Testis (tissue), 3 donors: ENCODE data around the gene ACP1. TPM values are rescaled to one million over a fixed set of nuclear protein-coding genes. Genes with fewer than 3 reads are reported as not detected.

Experiments used
- DNase-seq: peaks from one replicate; pipeline ENCODE4 v3.0.0-alpha.2; 2019
- H3K27ac ChIP-seq, 2 donors: fragments of 200-600 bp; sonication (generic); one replicate each; pipeline ENCODE4 v1.5.1; 2019
- H3K27me3 ChIP-seq: fragments of 200-600 bp; sonication (generic); one replicate; pipeline ENCODE4 v1.5.1; 2019
- H3K36me3 ChIP-seq: fragments of 200-600 bp; sonication (generic); one replicate; pipeline ENCODE4 v1.5.1; 2017; ENCODE audit warnings: low read depth; ENCODE audit errors: missing control alignments
- H3K4me1 ChIP-seq: fragments of 200-600 bp; sonication (generic); one replicate; pipeline ENCODE4 v1.5.1; 2019
- H3K4me3 ChIP-seq, 2 donors: fragments of 200-600 bp; sonication (generic); one replicate each; pipeline ENCODE4 v1.5.1; 2017 to 2019
- H3K9me3 ChIP-seq: fragments of 200-600 bp; sonication (generic); one replicate; pipeline ENCODE4 v1.5.1; 2017
- POLR2A ChIP-seq: fragments of 450-650 bp; IDR thresholded peaks from one replicate; pipeline ENCODE4 v1.6.1; 2017; ENCODE audit warnings: antibody characterized with exemption, mild to moderate bottlenecking, moderate library complexity
- WGBS, 2 donors: methylation state at CpG; one replicate each; pipeline ENCODE4 v1.1.5; 2018; 5-methylcytosine and 5-hydroxymethylcytosine counted together
- intact Hi-C: fragments of 100-400 bp; cut with DNase I; formaldehyde crosslinking; loops from one replicate; pipeline ENCODE4 v1.15.1; 2023; ENCODE audit warnings: low total_unique reads
- polyA plus RNA-seq: library from polyadenylated mRNA; stranded (reverse); fragments of 350-450 nt; fragmentation: Illumina TruSeq; extraction: RNeasy Lipid Tissue Mini Kit (QIAGEN cat#74804); gene quantifications from one replicate; pipeline ENCODE4 v1.2.3, GENCODE V29; 2014; ENCODE audit warnings: low read depth, low replicate concordance; ENCODE audit not compliant: insufficient read depth
- total RNA-seq, 2 donors: library from RNA; depleted of rRNA; stranded (reverse); fragments of >200 nt; gene quantifications; one replicate each; pipeline ENCODE4 v1.2.3, GENCODE V29; 2016
- TF ChIP-seq, protein P1 (sequence below), 3 experiments: fragments of 450-650 bp in 2 of 3; fragments of 200-600 bp in 1 of 3; sonication (generic) in 1 of 3; IDR thresholded peaks; one replicate each; pipeline ENCODE4 v1.5.1; 2016 to 2019; ENCODE audit warnings: antibody characterized with exemption in 3 of 3, mild to moderate bottlenecking in 2 of 3, moderate library complexity in 1 of 3

Gene ACP1
- total and polyA plus RNA-seq, 3 donors from 2014 or later: 117 to 136 (median 135) TPM

DNA sequence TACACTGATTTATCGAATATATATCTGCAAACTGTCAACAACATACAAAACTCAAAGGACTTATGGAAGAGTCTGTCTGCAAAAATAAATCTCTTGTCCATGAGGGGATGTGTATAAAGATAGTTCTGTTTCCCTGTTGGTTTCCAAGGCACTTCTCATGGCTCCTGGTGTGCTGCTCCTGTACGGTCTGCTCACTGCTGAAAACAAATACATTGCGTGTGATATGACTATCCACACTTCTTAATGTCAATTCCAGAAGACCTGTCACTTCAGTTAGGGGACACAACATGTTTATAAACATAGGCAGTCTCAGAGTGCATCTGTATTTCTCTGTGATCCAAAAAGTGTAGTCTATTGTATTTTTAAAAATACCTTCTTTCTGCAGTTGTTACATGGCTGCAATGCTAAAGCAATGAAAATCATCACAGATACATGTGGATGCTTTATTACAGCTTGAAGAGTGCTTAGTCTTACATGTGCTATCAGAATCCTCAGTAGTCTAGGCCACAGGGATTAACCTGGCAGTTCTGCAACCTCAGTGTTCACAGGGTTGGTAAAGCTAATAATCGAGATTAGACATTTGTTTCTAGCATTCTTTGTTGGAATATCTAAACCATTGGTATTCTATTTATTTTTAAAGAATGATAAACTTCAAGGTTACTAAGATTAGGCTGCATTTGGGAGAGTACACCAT lies 15.4 kb downstream of the ACP1 start:
- H3K36me3 ChIP-seq: no peaks in the 10 kb centered on the region
- H3K27me3 ChIP-seq: no peaks in the 10 kb centered on the region
- no peak overlapping the region for H3K4me3 ChIP-seq
- peaks cover 24% of the 10 kb centered on the region for H3K4me1 ChIP-seq
- WGBS, 2 donors: 54 to 56% methylated on average over 4 of the region's 4 CpGs
- no peaks in the 10 kb centered on the region for H3K9me3 ChIP-seq
- H3K27ac ChIP-seq: peak overlapping the region in 1 of 2 donors; percentile 65
- DNase-seq: no peak
- intact Hi-C loops: no loop called here
- TF ChIP-seq POLR2A: no peak
- TF ChIP-seq, protein P1, sequence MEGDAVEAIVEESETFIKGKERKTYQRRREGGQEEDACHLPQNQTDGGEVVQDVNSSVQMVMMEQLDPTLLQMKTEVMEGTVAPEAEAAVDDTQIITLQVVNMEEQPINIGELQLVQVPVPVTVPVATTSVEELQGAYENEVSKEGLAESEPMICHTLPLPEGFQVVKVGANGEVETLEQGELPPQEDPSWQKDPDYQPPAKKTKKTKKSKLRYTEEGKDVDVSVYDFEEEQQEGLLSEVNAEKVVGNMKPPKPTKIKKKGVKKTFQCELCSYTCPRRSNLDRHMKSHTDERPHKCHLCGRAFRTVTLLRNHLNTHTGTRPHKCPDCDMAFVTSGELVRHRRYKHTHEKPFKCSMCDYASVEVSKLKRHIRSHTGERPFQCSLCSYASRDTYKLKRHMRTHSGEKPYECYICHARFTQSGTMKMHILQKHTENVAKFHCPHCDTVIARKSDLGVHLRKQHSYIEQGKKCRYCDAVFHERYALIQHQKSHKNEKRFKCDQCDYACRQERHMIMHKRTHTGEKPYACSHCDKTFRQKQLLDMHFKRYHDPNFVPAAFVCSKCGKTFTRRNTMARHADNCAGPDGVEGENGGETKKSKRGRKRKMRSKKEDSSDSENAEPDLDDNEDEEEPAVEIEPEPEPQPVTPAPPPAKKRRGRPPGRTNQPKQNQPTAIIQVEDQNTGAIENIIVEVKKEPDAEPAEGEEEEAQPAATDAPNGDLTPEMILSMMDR (IDR thresholded peaks at IDR 0.05): no peak

DNA sequence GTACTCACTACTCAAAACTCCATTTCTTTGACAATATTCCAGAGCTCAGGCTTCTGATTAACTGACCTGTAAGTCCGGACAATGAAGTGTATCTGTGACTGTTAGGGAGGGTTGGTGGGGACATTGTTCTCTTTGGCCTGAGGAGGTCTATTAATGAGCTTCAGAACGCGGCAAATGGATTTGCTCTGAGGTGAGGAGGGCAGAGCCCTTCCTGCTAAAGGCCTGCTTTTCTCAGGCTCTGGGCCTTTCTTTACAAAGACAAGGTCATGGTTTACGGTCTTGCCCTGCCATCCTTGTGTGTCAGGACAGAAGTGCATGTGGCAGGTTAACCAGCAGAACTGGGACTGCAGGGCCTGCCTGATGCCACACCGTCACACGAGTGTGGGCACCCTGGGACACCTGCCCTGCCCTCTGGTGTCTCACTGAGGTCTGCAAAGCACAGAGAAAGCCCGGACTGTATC lies 15.9 kb downstream of the ACP1 start:
- peak overlapping the region; percentile 35 to 65 for H3K27ac ChIP-seq
- H3K27me3 ChIP-seq: no peaks in the 10 kb centered on the region
- H3K4me1 ChIP-seq: peaks cover 27% of the 10 kb centered on the region
- H3K36me3 ChIP-seq: no peaks in the 10 kb centered on the region
- no peak overlapping the region for H3K4me3 ChIP-seq
- WGBS, 2 donors: 41 to 56% methylated on average over 7 of the region's 7 CpGs
- intact Hi-C loops: no loop called here
- DNase-seq: no peak
- no peak for TF ChIP-seq POLR2A
- TF ChIP-seq, protein P1 (IDR thresholded peaks at IDR 0.05): no peak
- H3K9me3 ChIP-seq: no peaks in the 10 kb centered on the region

DNA sequence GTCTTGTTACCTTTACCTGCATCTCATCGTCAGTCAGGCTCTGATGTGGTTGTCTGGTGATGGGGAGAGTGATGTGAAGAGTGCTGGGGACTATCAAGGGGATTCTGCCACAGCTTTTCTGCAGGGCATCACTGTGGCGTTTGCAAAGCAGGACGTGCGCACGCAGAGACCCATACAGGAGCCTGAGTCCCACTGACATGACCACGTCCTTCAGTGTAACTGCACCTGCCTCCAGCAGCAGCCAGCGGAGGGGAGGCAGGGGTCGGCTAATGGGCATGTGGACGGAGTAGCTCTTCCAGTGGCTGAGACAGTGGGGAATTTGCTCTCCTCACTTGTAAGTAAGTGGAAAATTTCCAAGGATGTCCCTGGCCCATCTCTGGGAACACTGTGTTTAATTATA lies 16.6 kb downstream of the ACP1 start:
- peaks cover 27% of the 10 kb centered on the region for H3K4me1 ChIP-seq
- intact Hi-C loops: no loop called here
- no peak overlapping the region for H3K4me3 ChIP-seq
- no peaks in the 10 kb centered on the region for H3K36me3 ChIP-seq
- 90 to 94% methylated on average over 9 of the region's 9 CpGs for WGBS, 2 donors
- TF ChIP-seq, protein P1 (IDR thresholded peaks at IDR 0.05): no peak
- TF ChIP-seq POLR2A: no peak
- DNase-seq: no peak
- peak overlapping the region in 1 of 2 donors; percentile 65 for H3K27ac ChIP-seq
- H3K9me3 ChIP-seq: no peaks in the 10 kb centered on the region
- no peaks in the 10 kb centered on the region for H3K27me3 ChIP-seq

DNA sequence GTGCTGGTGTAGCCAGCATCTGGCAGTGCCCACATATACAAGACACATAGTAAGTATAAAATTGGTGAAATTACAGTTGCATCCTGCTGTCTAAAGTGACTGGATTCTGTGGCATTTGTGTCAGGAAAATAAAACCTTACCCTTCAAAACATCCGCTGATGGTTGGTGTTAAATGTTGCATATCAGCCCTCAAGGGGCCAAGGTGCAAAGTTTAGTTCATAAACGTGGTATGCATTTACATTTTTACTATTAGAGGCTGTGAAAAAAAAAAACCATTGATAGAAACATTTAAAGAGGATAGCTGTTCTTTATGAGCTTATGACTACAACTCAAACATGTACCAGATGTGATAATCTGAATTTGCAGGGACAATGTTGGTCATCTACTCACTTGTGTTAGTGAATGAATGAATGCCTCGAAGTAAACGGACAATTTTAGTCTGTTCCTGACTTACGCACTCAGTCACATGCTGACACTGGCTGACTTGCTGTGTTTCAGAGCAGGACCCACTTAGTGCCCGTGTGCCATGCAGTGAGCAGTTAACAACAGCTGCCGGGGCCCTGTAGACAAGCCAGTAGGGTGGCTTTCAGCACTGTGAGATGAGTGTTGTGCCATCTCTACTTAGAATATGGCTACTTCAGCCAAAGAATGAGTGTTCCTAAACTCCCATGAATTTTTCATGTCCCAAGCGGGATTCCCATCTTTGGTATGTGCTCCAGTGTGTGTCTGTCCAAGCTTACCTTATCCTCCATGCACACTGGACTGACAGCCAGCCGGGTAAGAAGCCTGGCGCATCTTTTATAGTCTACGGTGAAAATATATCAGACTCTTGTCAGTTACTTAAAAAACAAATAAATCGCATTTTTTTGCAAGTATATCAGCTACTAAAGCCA lies 17.9 kb downstream of the ACP1 start:
- no peaks in the 10 kb centered on the region for H3K36me3 ChIP-seq
- TF ChIP-seq POLR2A: no peak
- TF ChIP-seq, protein P1 (IDR thresholded peaks at IDR 0.05): no peak
- H3K4me1 ChIP-seq: peaks cover 27% of the 10 kb centered on the region
- no peaks in the 10 kb centered on the region for H3K27me3 ChIP-seq
- no peak overlapping the region for H3K4me3 ChIP-seq
- H3K27ac ChIP-seq: no peak overlapping the region
- WGBS, 2 donors: 89 to 92% methylated on average over 11 to 12 of the region's 12 CpGs
- no peak for DNase-seq
- intact Hi-C loops: no loop called here
- H3K9me3 ChIP-seq: no peaks in the 10 kb centered on the region
